Measurements from ENCODE around the gene TUBB. TPM values are rescaled to one million over a fixed set of nuclear protein-coding genes. Genes with fewer than 3 reads are reported as not detected.

TUBB gene
- total and polyA plus RNA-seq, 2 of the 8 experiments (the other 6 are each of a cell fraction or from before 2014, with no cell fraction given) = 1,880 to 3,022 TPM

- Histone ChIP-seq H4K20me1 (replicated peaks in 1 of 2; ENCODE audit: control insufficient read depth in 1 of 2, insufficient read depth in 2 of 2, low read length in 2 of 2) (peaks cover 0 to 5% of the 10 kb centered on the region in 2 experiments), H3K4me2 (ENCODE audit: insufficient read depth in 1 of 2, low read depth in 2 of 2, low read length in 2 of 2) (no peak overlapping the region), H2BK5ac (ENCODE audit: low read depth, low read length) (no peak overlapping the region), H3K56ac (replicated peaks; ENCODE audit: insufficient read length, low read depth, low read length) (no peak overlapping the region), H3K36me3 (ENCODE audit: control insufficient read depth in 2 of 4, insufficient read depth in 4 of 4, low read length in 3 of 4) (peaks cover 29 to 46% (median 36%) of the 10 kb centered on the region in 4 experiments), H3K18ac (ENCODE audit: extremely low read depth, low read length) (no peak overlapping the region), H3K9ac (replicated peaks in 1 of 4; ENCODE audit: extremely low read depth in 1 of 4, low read depth in 3 of 4, low read length in 3 of 4) (no peak overlapping the region), H4K8ac (ENCODE audit: extremely low read depth, insufficient read depth, low read length) (no peak overlapping the region), H3K23me2 (ENCODE audit: low read depth, low read length) (peaks cover 5% of the 10 kb centered on the region), H2BK120ac (replicated peaks; ENCODE audit: low read depth, low read length) (no peak overlapping the region), H3K14ac (ENCODE audit: insufficient read length) (no peak overlapping the region), H3K4ac (replicated peaks; ENCODE audit: insufficient read length, low read depth, low read length) (no peak overlapping the region), H3K4me3 (ENCODE audit: extremely low read depth in 1 of 4, insufficient read depth in 2 of 4, low read depth in 3 of 4, low read length in 4 of 4) (no peak overlapping the region), H3K79me2 (ENCODE audit: control insufficient read depth in 1 of 2, insufficient read depth in 2 of 2, low read length in 2 of 2) (peaks cover 0 to 16% of the 10 kb centered on the region in 2 experiments; a peak in 2 of 4 replicates), H2BK12ac (ENCODE audit: low read depth, low read length) (no peak overlapping the region), H4K5ac (ENCODE audit: insufficient read length, low read depth, low read length) (no peak overlapping the region), H4K91ac (replicated peaks; ENCODE audit: insufficient read length, low read length) (no peak overlapping the region), H2BK20ac (ENCODE audit: low read length) (no peak overlapping the region), H3K23ac (ENCODE audit: insufficient read length) (no peak overlapping the region), H3K9me3 (ENCODE audit: insufficient read depth in 2 of 2, low read depth in 1 of 2, low read length in 1 of 2) (no peaks in the 10 kb centered on the region), H3K27ac (ENCODE audit: low read depth, low read length) (no peak overlapping the region), H2BK15ac (ENCODE audit: low read length) (no peak overlapping the region), H2AK5ac (ENCODE audit: low read depth, low read length) (no peak overlapping the region), H3K4me1 (replicated peaks in 1 of 4; ENCODE audit: control insufficient read depth in 3 of 4, insufficient read depth in 4 of 4, low read length in 3 of 4) (peaks cover 0 to 2% (median 0%) of the 10 kb centered on the region in 4 experiments; a peak in 6 of 7 replicates), H3K79me1 (ENCODE audit: low read depth, low read length) (peaks cover 3% of the 10 kb centered on the region; the same call in 1 of the 2 replicates), H2AFZ (ENCODE audit: low read length) (no peak overlapping the region), H3K27me3 (replicated peaks in 1 of 4; ENCODE audit: control insufficient read depth in 3 of 4, extremely low read depth in 1 of 4, insufficient read depth in 3 of 4, low read length in 3 of 4) (no peaks in the 10 kb centered on the region)
- ChIA-PET CTCF (ENCODE audit: partially characterized antibody) (interaction anchor here (1.0 to 2.3 kb wide), 4 partner anchors 10 to 47 kb away, joined by 3 to 8 read pairs (median 4); no protein-coding TSS in a partner anchor), POLR2A (ENCODE audit: partially characterized antibody) (interaction anchor here (19.5 to 35.9 kb wide), 2 partner anchors 14 to 22 kb away, joined by 337 to 732 read pairs; partner anchors contain the start of genes FLOT1, IER3 and NRM)
- TF ChIP-seq JUN (IDR thresholded peaks at IDR 0.05; ENCODE audit: low read depth, low read length) = no peak
- TF ChIP-seq SIX5 (IDR thresholded peaks at IDR 0.05; ENCODE audit: low read depth, low read length) = no peak
- no peak for TF ChIP-seq SP2 (IDR thresholded peaks at IDR 0.05; ENCODE audit: low read length)
- TF ChIP-seq POU5F1 (IDR thresholded peaks at IDR 0.05; ENCODE audit: low read depth, low read length) = no peak
- no peak for TF ChIP-seq POLR2A (IDR thresholded peaks at IDR 0.05; ENCODE audit: control extremely low read depth in 1 of 2, low read depth in 2 of 2, low read length in 2 of 2)
- no peak for TF ChIP-seq RAD21 (IDR thresholded peaks at IDR 0.05 in 1 of 2, conservative IDR thresholded peaks at IDR 0.05 in 1 of 2; ENCODE audit: low read depth in 2 of 2, low read length in 2 of 2)
- TF ChIP-seq KDM1A (IDR thresholded peaks at IDR 0.05; ENCODE audit: borderline replicate concordance, low read length) = no peak
- TF ChIP-seq TAF7 (optimal IDR thresholded peaks at IDR 0.05; ENCODE audit: borderline replicate concordance, low read depth, low read length) = no peak
- 100% methylated on average over 1 of the region's 1 CpG; no CpG with 5 or more reads in 1 of the 2 experiments for WGBS, 2 experiments (ENCODE audit: extremely low coverage in 1 of 2, insufficient coverage in 1 of 2, insufficient read length in 1 of 2, insufficient replicate concordance in 2 of 2, low coverage in 1 of 2, low lambda C conversion rate in 2 of 2, missing lambda C conversion rate in 1 of 2)
- no peak for DNase-seq (ENCODE audit: low read depth in 1 of 2, low spot score in 2 of 2)
- FAIRE-seq = no peak
These were observed 5.9 kb upstream of the TUBB start for GRCh38 chr6:30714263-30714662.
